Panc1 (cell line): ENCODE data around the gene SPRTN. TPM values are rescaled to one million over a fixed set of nuclear protein-coding genes. Genes with fewer than 3 reads are reported as not detected.

Source experiments
- ATAC-seq: fragments of 200-7000 bp; cut with Tn5 transposase; 2 replicates; pipeline ENCODE4 v1.9.1; 2020; ENCODE audit warnings: mild to moderate bottlenecking, moderate library complexity
- BruUV-seq: library from RNA; stranded (reverse); fragments of 400-500 nt; replicated peaks from 2 replicates; lab custom pipeline; 2021; lab: Mats Ljungman, UMichigan
- CTCF ChIA-PET: fragments of 300-600 bp; sonication (Branson Sonifier 250); formaldehyde crosslinking; loops from one replicate; lab custom pipeline; 2022; ENCODE audit warnings: antibody characterized with exemption; lab: Charles Lee
- POLR2A ChIA-PET: fragments of 300-600 bp; sonication (Branson Sonifier 250); formaldehyde crosslinking; loops from one replicate; lab custom pipeline; 2022; ENCODE audit warnings: antibody characterized with exemption; lab: Charles Lee
- DNase-seq: peaks from one replicate; pipeline ENCODE4 v3.0.0-alpha.2; 2010; ENCODE audit warnings: low read depth, low spot score
- H3K27ac ChIP-seq: 2 replicates; pipeline ENCODE4 v1.5.1; 2011; ENCODE audit warnings: mild to moderate bottlenecking, low read length, inconsistent platforms
- H3K27me3 ChIP-seq: fragments of 200-500 bp; sonication (Bioruptor generic); 2 replicates; pipeline ENCODE4 v1.6.0; 2014; ENCODE audit warnings: low read length, inconsistent platforms; ENCODE audit not compliant: control insufficient read depth, insufficient read depth
- H3K36me3 ChIP-seq: fragments of 200-500 bp; sonication (Bioruptor generic); 2 replicates; pipeline ENCODE4 v1.5.1; 2014; ENCODE audit warnings: inconsistent platforms, mild to moderate bottlenecking, low read length, moderate library complexity; ENCODE audit not compliant: control insufficient read depth, insufficient read depth
- H3K4me1 ChIP-seq: 2 replicates; pipeline ENCODE4 v1.5.1; 2011; ENCODE audit warnings: inconsistent platforms, mild to moderate bottlenecking, low read length, moderate library complexity; ENCODE audit not compliant: control insufficient read depth, insufficient read depth
- H3K4me3 ChIP-seq, 2 experiments: 2 replicates each; pipeline ENCODE4 v1.5.1; 2011 to 2012; ENCODE audit warnings: low read depth in 2 of 2, low read length in 2 of 2, mild to moderate bottlenecking in 2 of 2, inconsistent platforms in 1 of 2, moderate library complexity in 1 of 2
- H3K9me3 ChIP-seq: fragments of 200-500 bp; sonication (Bioruptor generic); 2 replicates; pipeline ENCODE4 v1.5.1; 2014; ENCODE audit warnings: low read depth, mild to moderate bottlenecking, inconsistent platforms, low read length, moderate library complexity; ENCODE audit not compliant: control insufficient read depth, insufficient read depth
- CTCF ChIP-seq: fragments of 450-650 bp; IDR thresholded peaks from 2 replicates; pipeline ENCODE4 v1.5.1; 2017; ENCODE audit warnings: mild to moderate bottlenecking
- POLR2AphosphoS5 ChIP-seq: IDR thresholded peaks from 2 replicates; pipeline ENCODE4 v1.6.1; 2012; ENCODE audit warnings: mild to moderate bottlenecking, low read depth, low read length, moderate library complexity
- REST ChIP-seq, 2 experiments: IDR thresholded peaks; 2 replicates each; pipeline ENCODE4 v1.6.1; 2011 to 2012; ENCODE audit warnings: low read depth in 2 of 2, control low read depth in 1 of 2, low read length in 1 of 2, mild to moderate bottlenecking in 1 of 2, moderate library complexity in 1 of 2; ENCODE audit not compliant: insufficient read depth in 1 of 2
- SIN3A ChIP-seq: IDR thresholded peaks from 2 replicates; pipeline ENCODE4 v1.6.1; 2012; ENCODE audit warnings: low read depth, mild to moderate bottlenecking, low read length, moderate library complexity, borderline replicate concordance; ENCODE audit not compliant: insufficient read depth
- TCF7L2 ChIP-seq: IDR thresholded peaks from 2 replicates; pipeline ENCODE4 v1.6.1; 2011; ENCODE audit warnings: mild to moderate bottlenecking, low read depth, low read length, inconsistent platforms
- in situ Hi-C: cut with HindIII; loops from 2 replicates; pipeline ENCODE4 v1.10.0; 2016; ENCODE audit warnings: low sequenced_read_pairs, low pct_unique_long_range_greater_than_20kb
- intact Hi-C: fragments of 100-400 bp; cut with micrococcal nuclease; formaldehyde crosslinking; loops from one replicate; pipeline ENCODE4 v1.10.0; 2022; ENCODE audit not compliant: unreplicated experiment
- total RNA-seq: library from RNA; stranded (reverse); gene quantifications from one replicate; pipeline ENCODE4 v1.2.1, GENCODE V29; 2021; ENCODE audit not compliant: unreplicated experiment

Gene SPRTN
- total RNA-seq, 1 experiment from 2014 or later: 20.0 TPM

DNA sequence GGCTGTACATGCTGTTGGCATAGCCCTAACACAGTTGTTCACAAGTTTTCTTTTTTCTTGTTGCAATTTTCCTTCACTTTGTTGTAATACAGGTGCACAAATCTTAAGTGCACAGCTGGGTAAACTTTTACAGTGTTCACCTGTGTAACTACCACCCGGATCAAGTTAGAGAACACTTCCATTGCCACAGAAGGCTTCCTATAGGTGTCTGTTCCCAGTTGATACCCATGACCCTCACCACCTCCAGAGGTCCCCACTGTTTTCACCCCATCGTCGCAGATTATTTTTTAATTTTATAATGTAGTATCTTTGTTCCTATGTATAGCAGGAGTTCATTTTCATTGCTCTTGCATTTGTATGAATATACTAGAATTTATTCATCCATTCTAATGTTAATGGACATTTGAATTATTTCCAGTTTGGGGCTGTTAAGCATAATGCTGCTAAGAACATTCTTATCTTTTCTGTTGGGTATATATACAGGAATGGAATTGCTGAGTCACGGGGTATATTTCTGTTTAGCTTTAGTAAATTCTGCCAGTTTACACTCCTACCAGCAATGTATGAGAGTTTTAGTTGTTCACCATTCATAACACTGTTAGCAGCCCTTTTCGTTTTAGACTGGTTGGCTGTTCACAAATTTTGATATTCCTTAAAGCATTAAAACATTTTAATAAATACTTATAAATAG is 16.4 kb downstream of the SPRTN start:
- DNase-seq (no peak), ATAC-seq (no peak)
- H3K4me1 ChIP-seq: peaks cover 5% of the 10 kb centered on the region; the same call in 1 of the 2 replicates
- no peaks in the 10 kb centered on the region for H3K27me3 ChIP-seq
- intact Hi-C loops (loop anchor here (5.0 kb wide), 1 partner anchor 63 kb away; no protein-coding TSS in a partner anchor), in situ Hi-C loops (no loop called here)
- H3K4me3 ChIP-seq: no peak overlapping the region
- no peaks in the 10 kb centered on the region for H3K9me3 ChIP-seq
- peaks cover 22% of the 10 kb centered on the region for H3K36me3 ChIP-seq
- no peak for TF ChIP-seq POLR2AphosphoS5
- no peak for TF ChIP-seq TCF7L2
- no peak for TF ChIP-seq REST (IDR thresholded peaks at IDR 0.05; ENCODE audit: insufficient read depth in 1 of 2, low read depth in 2 of 2, low read length in 1 of 2)
- no peak for TF ChIP-seq SIN3A
- no peak for TF ChIP-seq CTCF
- POLR2A ChIA-PET: no interaction called here
- H3K27ac ChIP-seq: no peak overlapping the region
- BruUV-seq: no TSS peak
- CTCF ChIA-PET: no interaction called here

DNA sequence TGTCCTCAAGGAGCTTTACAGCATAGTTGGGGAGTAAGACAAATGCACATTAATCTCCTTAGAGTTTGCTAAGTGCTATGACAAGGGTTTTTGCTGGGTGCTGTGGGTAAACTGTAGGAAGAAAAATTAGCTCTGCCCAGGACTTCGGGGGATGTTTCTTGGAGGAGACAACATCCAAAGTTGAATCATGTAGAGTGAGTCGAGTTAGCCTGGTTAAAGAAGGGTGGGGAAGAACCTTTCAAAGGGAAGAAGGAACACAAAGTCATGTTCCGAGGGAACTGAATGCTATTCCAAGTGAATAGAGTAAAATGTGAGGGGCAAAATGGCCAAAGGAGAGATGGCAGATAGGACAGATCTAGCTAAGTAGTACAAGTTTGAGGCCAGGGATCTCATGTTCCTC is 17.1 kb downstream of the SPRTN start:
- in situ Hi-C loops: no loop called here
- Histone ChIP-seq H3K36me3 (peaks cover 22% of the 10 kb centered on the region), H3K9me3 (no peaks in the 10 kb centered on the region), H3K4me3 (no peak overlapping the region), H3K27ac (no peak overlapping the region), H3K4me1 (peaks cover 5% of the 10 kb centered on the region; the same call in 1 of the 2 replicates), H3K27me3 (no peaks in the 10 kb centered on the region)
- CTCF ChIA-PET: interaction anchor here (0.5 kb wide), 1 partner anchor 177 kb away, joined by 3 read pairs; no protein-coding TSS in a partner anchor
- BruUV-seq: no TSS peak
- ATAC-seq: no peak
- intact Hi-C loops: loop anchor here (5.0 kb wide), 1 partner anchor 62 kb away; no protein-coding TSS in a partner anchor
- POLR2A ChIA-PET: no interaction called here
- no peak for DNase-seq
- TF ChIP-seq TCF7L2 (no peak), REST (IDR thresholded peaks at IDR 0.05; ENCODE audit: insufficient read depth in 1 of 2, low read depth in 2 of 2, low read length in 1 of 2) (no peak), CTCF (no peak), POLR2AphosphoS5 (no peak), SIN3A (no peak)
